Testis (tissue), 3 donors: ENCODE results near the gene NCK2. TPM values are rescaled to one million over a fixed set of nuclear protein-coding genes. Genes with fewer than 3 reads are reported as not detected.

ENCODE experiments used
- DNase-seq: peaks from one replicate; pipeline ENCODE4 v3.0.0-alpha.2; 2019
- H3K27ac ChIP-seq, 2 donors: fragments of 200-600 bp; sonication (generic); one replicate each; pipeline ENCODE4 v1.5.1; 2019
- H3K27me3 ChIP-seq: fragments of 200-600 bp; sonication (generic); one replicate; pipeline ENCODE4 v1.5.1; 2019
- H3K36me3 ChIP-seq: fragments of 200-600 bp; sonication (generic); one replicate; pipeline ENCODE4 v1.5.1; 2017; ENCODE audit warnings: low read depth; ENCODE audit errors: missing control alignments
- H3K4me1 ChIP-seq: fragments of 200-600 bp; sonication (generic); one replicate; pipeline ENCODE4 v1.5.1; 2019
- H3K4me3 ChIP-seq, 2 donors: fragments of 200-600 bp; sonication (generic); one replicate each; pipeline ENCODE4 v1.5.1; 2017 to 2019
- H3K9me3 ChIP-seq: fragments of 200-600 bp; sonication (generic); one replicate; pipeline ENCODE4 v1.5.1; 2017
- CTCF ChIP-seq, 3 experiments: fragments of 450-650 bp in 2 of 3; fragments of 200-600 bp in 1 of 3; sonication (generic) in 1 of 3; IDR thresholded peaks; one replicate each; pipeline ENCODE4 v1.5.1; 2016 to 2019; ENCODE audit warnings: antibody characterized with exemption in 3 of 3, mild to moderate bottlenecking in 2 of 3, moderate library complexity in 1 of 3
- POLR2A ChIP-seq: fragments of 450-650 bp; IDR thresholded peaks from one replicate; pipeline ENCODE4 v1.6.1; 2017; ENCODE audit warnings: antibody characterized with exemption, mild to moderate bottlenecking, moderate library complexity
- WGBS, 2 donors: methylation state at CpG; one replicate each; pipeline ENCODE4 v1.1.5; 2018; 5-methylcytosine and 5-hydroxymethylcytosine counted together
- intact Hi-C: fragments of 100-400 bp; cut with DNase I; formaldehyde crosslinking; loops from one replicate; pipeline ENCODE4 v1.15.1; 2023; ENCODE audit warnings: low total_unique reads
- polyA plus RNA-seq: library from polyadenylated mRNA; stranded (reverse); fragments of 350-450 nt; fragmentation: Illumina TruSeq; extraction: RNeasy Lipid Tissue Mini Kit (QIAGEN cat#74804); gene quantifications from one replicate; pipeline ENCODE4 v1.2.3, GENCODE V29; 2014; ENCODE audit warnings: low read depth, low replicate concordance; ENCODE audit not compliant: insufficient read depth
- total RNA-seq, 2 donors: library from RNA; depleted of rRNA; stranded (reverse); fragments of >200 nt; gene quantifications; one replicate each; pipeline ENCODE4 v1.2.3, GENCODE V29; 2016

The NCK2 gene
- total and polyA plus RNA-seq, 3 donors from 2014 or later: 67.7 to 168 (median 105) TPM

DNA sequence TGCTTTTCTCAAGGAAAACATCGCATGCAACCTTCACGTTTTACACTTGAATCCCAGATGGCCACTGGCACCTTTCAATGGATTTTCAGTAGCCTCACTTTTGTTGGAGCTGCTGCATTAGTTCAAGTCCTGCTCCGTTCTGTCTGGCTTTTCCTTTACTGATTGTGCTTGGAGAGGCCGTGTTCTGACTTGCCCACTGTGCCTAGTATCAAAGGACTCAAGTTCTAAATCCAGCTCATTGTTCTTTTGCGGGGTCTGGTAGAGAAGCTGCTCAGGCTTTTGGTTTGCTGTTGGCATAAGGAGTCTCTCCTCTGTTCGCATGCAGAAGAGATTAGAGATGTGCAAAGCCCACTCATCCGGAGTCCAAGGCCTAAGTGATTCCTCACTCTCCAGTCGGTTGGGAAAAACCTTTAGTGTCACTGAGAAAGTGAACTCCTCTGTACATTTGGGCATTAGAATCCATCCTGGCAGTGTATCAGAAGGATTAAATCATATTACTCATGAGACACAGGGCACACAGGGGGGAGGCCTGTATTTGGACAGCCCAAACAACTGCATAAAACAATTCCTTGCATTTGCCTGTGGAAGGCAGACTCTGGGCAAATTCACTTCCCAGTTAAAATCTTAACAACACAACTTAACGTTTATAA, 69.7 kb downstream of the NCK2 start:
- intact Hi-C loops: no loop called here
- peaks cover 22% of the 10 kb centered on the region for H3K4me1 ChIP-seq

DNA sequence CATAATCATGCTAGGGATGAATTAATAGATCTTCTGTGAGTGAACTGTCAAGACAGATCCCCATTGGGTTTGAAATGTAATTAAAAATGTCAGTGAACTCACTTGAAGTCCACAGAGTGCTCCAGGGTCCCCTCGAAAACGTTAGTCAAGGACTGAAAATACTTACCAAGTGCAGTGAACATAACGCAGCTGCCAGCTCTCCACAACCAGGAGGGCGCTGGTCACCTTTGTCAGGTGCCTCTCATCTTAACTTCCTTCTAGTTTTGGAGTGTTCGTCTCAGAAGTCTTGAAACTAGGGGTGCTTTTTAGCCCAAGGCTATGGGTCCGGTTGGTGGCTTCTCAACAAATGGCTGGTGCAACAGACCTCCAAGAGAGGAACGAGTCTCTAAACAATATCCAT, 70.7 kb downstream of the NCK2 start:
- 84 to 87% methylated on average over 7 of the region's 7 CpGs for WGBS, 2 donors
- Histone ChIP-seq H3K27me3 (no peaks in the 10 kb centered on the region), H3K4me3 (no peak overlapping the region), H3K4me1 (peaks cover 22% of the 10 kb centered on the region), H3K36me3 (no peaks in the 10 kb centered on the region), H3K9me3 (no peaks in the 10 kb centered on the region), H3K27ac (no peak overlapping the region)
- intact Hi-C loops: no loop called here
- TF ChIP-seq CTCF (IDR thresholded peaks at IDR 0.05): no peak
- no peak for TF ChIP-seq POLR2A
- no peak for DNase-seq

More for the DNA sequence above, 69.7 kb downstream of the NCK2 start:
- Histone ChIP-seq H3K27ac (no peak overlapping the region), H3K27me3 (no peaks in the 10 kb centered on the region), H3K4me3 (no peak overlapping the region), H3K9me3 (no peaks in the 10 kb centered on the region), H3K36me3 (no peaks in the 10 kb centered on the region)
- DNase-seq: no peak
- TF ChIP-seq POLR2A (no peak), CTCF (IDR thresholded peaks at IDR 0.05) (no peak)
- WGBS, 2 donors: 62 to 80% methylated on average over 9 of the region's 9 CpGs

GRCh38 chr2:105820151-105820550, 75.4 kb downstream of the NCK2 start:
- no peak overlapping the region for H3K4me3 ChIP-seq
- H3K4me1 ChIP-seq: peaks cover 20% of the 10 kb centered on the region
- WGBS, 2 donors: 78 to 90% methylated on average over 8 of the region's 8 CpGs

GRCh38 chr2:105820691-105821090, 76.0 kb downstream of the NCK2 start:
- DNase-seq: no peak
- WGBS, 2 donors: 76 to 80% methylated on average over 6 of the region's 6 CpGs

More at GRCh38 chr2:105820151-105820550, 75.4 kb downstream of the NCK2 start:
- Histone ChIP-seq H3K36me3 (no peaks in the 10 kb centered on the region), H3K27me3 (no peaks in the 10 kb centered on the region), H3K27ac (no peak overlapping the region), H3K9me3 (no peaks in the 10 kb centered on the region)
- DNase-seq: no peak
- TF ChIP-seq POLR2A (no peak), CTCF (IDR thresholded peaks at IDR 0.05) (no peak)
- intact Hi-C loops: no loop called here

More at GRCh38 chr2:105820691-105821090, 76.0 kb downstream of the NCK2 start:
- no peak overlapping the region for H3K4me3 ChIP-seq
- no peak for TF ChIP-seq POLR2A
- TF ChIP-seq CTCF (IDR thresholded peaks at IDR 0.05): no peak
- peaks cover 20% of the 10 kb centered on the region for H3K4me1 ChIP-seq
- no peaks in the 10 kb centered on the region for H3K9me3 ChIP-seq
- no peak overlapping the region for H3K27ac ChIP-seq
- intact Hi-C loops: no loop called here
- H3K36me3 ChIP-seq: no peaks in the 10 kb centered on the region
- no peaks in the 10 kb centered on the region for H3K27me3 ChIP-seq
